KMS-11 (cell line): ENCODE data around the gene DPAGT1.

ENCODE experiments used
- H2AFZ ChIP-seq: fragments of 200-600 bp; sonication (generic); 2 replicates; pipeline ENCODE4 v1.6.1; 2016; ENCODE audit warnings: antibody characterized with exemption, mixed run types, low read depth
- H3K27ac ChIP-seq: fragments of 200-600 bp; sonication (generic); 2 replicates; pipeline ENCODE4 v1.6.1; 2016; ENCODE audit warnings: mild to moderate bottlenecking, mixed run types
- H3K27me3 ChIP-seq: fragments of 200-600 bp; sonication (generic); 2 replicates; pipeline ENCODE4 v1.6.1; 2017; ENCODE audit warnings: mild to moderate bottlenecking, low read depth, mixed run types, moderate library complexity; ENCODE audit not compliant: insufficient read depth
- H3K36me3 ChIP-seq: fragments of 200-600 bp; sonication (generic); 2 replicates; pipeline ENCODE4 v1.6.1; 2017; ENCODE audit warnings: mild to moderate bottlenecking, mixed run types; ENCODE audit not compliant: insufficient read depth
- H3K4me1 ChIP-seq: fragments of 200-600 bp; sonication (generic); 2 replicates; pipeline ENCODE4 v1.6.1; 2016; ENCODE audit warnings: mild to moderate bottlenecking, low read depth, mixed run types; ENCODE audit not compliant: poor library complexity, severe bottlenecking
- H3K4me2 ChIP-seq: fragments of 200-600 bp; sonication (generic); 2 replicates; pipeline ENCODE4 v1.7.0; 2016; ENCODE audit warnings: mild to moderate bottlenecking, mixed run types
- H3K4me3 ChIP-seq: fragments of 200-600 bp; sonication (generic); IDR thresholded peaks from 2 replicates; pipeline ENCODE4 v1.6.1; 2017; ENCODE audit warnings: low read depth, low read length, mixed read lengths; ENCODE audit not compliant: insufficient read depth
- H3K79me2 ChIP-seq: fragments of 200-600 bp; sonication (generic); 2 replicates; pipeline ENCODE4 v1.6.1; 2016; ENCODE audit warnings: low read depth, mixed run types; ENCODE audit not compliant: insufficient read depth
- H3K9ac ChIP-seq: fragments of 200-600 bp; sonication (generic); 2 replicates; pipeline ENCODE4 v1.6.1; 2016; ENCODE audit warnings: mild to moderate bottlenecking, mixed run types
- H4K20me1 ChIP-seq: fragments of 200-600 bp; sonication (generic); 2 replicates; pipeline ENCODE4 v1.6.1; 2016; ENCODE audit warnings: mild to moderate bottlenecking, mixed run types; ENCODE audit not compliant: insufficient read depth
- CTCF ChIP-seq: fragments of 200-600 bp; sonication (generic); conservative IDR thresholded peaks from 2 replicates; pipeline ENCODE4 v1.6.1; 2017; ENCODE audit warnings: low read depth, mild to moderate bottlenecking, antibody characterized with exemption, low read length, moderate library complexity, mixed read lengths

Gene DPAGT1

GRCh38 chr11:119094816-119095065 is 6.9 kb downstream of the DPAGT1 start:
- Histone ChIP-seq H3K9ac (peak overlapping the region; percentile 87), H3K36me3 (0 out of 2 replicates have a peak, but pooled peaks cover 3% of the 10 kb centered on the region), H3K4me2 (peak overlapping the region; percentile 25; the same call in 1 of the 2 replicates), H3K27ac (peak overlapping the region; percentile 69), H3K4me1 (peaks cover 22% of the 10 kb centered on the region), H2AFZ (no peak overlapping the region), H4K20me1 (peaks cover 9% of the 10 kb centered on the region), H3K79me2 (peaks cover 27% of the 10 kb centered on the region), H3K27me3 (no peaks in the 10 kb centered on the region), H3K4me3 (no peak overlapping the region)
- TF ChIP-seq CTCF, result 0 out of 2 replicates have a peak, but pooled peaks have one; percentile 14

GRCh38 chr11:119093942-119094815 is 7.5 kb downstream of the DPAGT1 start:
- Histone ChIP-seq H3K36me3 (0 out of 2 replicates have a peak, but pooled peaks cover 3% of the 10 kb centered on the region), H3K9ac (peak overlapping the region; percentile 87), H3K27ac (peak overlapping the region; percentile 69), H3K27me3 (no peaks in the 10 kb centered on the region), H3K4me1 (peaks cover 21% of the 10 kb centered on the region), H2AFZ (no peak overlapping the region), H4K20me1 (peaks cover 9% of the 10 kb centered on the region), H3K4me3 (no peak overlapping the region), H3K4me2 (peak overlapping the region; percentile 91), H3K79me2 (peaks cover 24% of the 10 kb centered on the region)
- no peak for TF ChIP-seq CTCF

- peaks cover 24% of the 10 kb centered on the region for H3K79me2 ChIP-seq
Observed at GRCh38 chr11:119092880-119093842, 8.5 kb downstream of the DPAGT1 start.

More at GRCh38 chr11:119092880-119093842, 8.5 kb downstream of the DPAGT1 start:
- Histone ChIP-seq H3K9ac (peak overlapping the region; percentile 87; the same call in 1 of the 2 replicates), H2AFZ (no peak overlapping the region), H4K20me1 (peaks cover 9% of the 10 kb centered on the region), H3K4me1 (peaks cover 21% of the 10 kb centered on the region), H3K27ac (peak overlapping the region; percentile 69; the same call in 1 of the 2 replicates), H3K4me3 (no peak overlapping the region), H3K4me2 (peak overlapping the region; percentile 91), H3K27me3 (no peaks in the 10 kb centered on the region), H3K36me3 (0 out of 2 replicates have a peak, but pooled peaks cover 3% of the 10 kb centered on the region)
- TF ChIP-seq CTCF, result no peak
